CD4-positive, alpha-beta T cell treated with Interleukin-6 for 4 hours (primary cell): Measurements from ENCODE around the gene ATP5PD.
A peak's percentile ranks its signal among the peaks of the same experiment; 100 is the strongest.
"Not testable (repeated sequence)": the region's sequence is repeated elsewhere in the genome, so short reads cannot be mapped to it uniquely, and the experiment has no call there.

Experiments used
- DNase-seq: peaks from one replicate; pipeline ENCODE4 v3.0.0-alpha.2; 2020; ENCODE audit warnings: mixed read lengths

Gene ATP5PD

GRCh38 chr17:75013092-75013559 is 33.6 kb downstream of the ATP5PD start:
- DNase-seq = no peak

- peak; percentile 84 for DNase-seq
Measured at GRCh38 chr17:75012346-75013091, 34.2 kb downstream of the ATP5PD start, which contains the start of gene MRPL58. TSS of gene MRPL58 (plus strand) at chr17:75012670. CDS start at chr17:75012687, 17 bp downstream.

GRCh38 chr17:75012096-75012345 is 34.7 kb downstream of the ATP5PD start:
- no peak for DNase-seq

- DNase-seq = no peak
Measured at GRCh38 chr17:75011401-75012095, 35.2 kb downstream of the ATP5PD start.

- DNase-seq = no peak
Measured at GRCh38 chr17:75010683-75011400, 35.9 kb downstream of the ATP5PD start.

GRCh38 chr17:75009139-75009724 is 37.5 kb downstream of the ATP5PD start:
- DNase-seq = no peak

- no peak for DNase-seq
Measured at GRCh38 chr17:75008373-75008772, 38.4 kb downstream of the ATP5PD start.

GRCh38 chr17:75006653-75007052 is 40.1 kb downstream of the ATP5PD start:
- DNase-seq = no peak

GRCh38 chr17:75006084-75006483 is 40.7 kb downstream of the ATP5PD start:
- DNase-seq = not testable (repeated sequence)

GRCh38 chr17:75005291-75005690 is 41.5 kb downstream of the ATP5PD start:
- no peak for DNase-seq

GRCh38 chr17:75004371-75004770 is 42.4 kb downstream of the ATP5PD start:
- no peak for DNase-seq

GRCh38 chr17:75003957-75004355 is 42.8 kb downstream of the ATP5PD start:
- no peak for DNase-seq

- no peak for DNase-seq
Measured at GRCh38 chr17:75003070-75003956, 43.5 kb downstream of the ATP5PD start.

GRCh38 chr17:75001915-75002843 is 44.6 kb downstream of the ATP5PD start:
- no peak for DNase-seq

- DNase-seq = no peak
Measured at GRCh38 chr17:74999523-74999922, 47.2 kb downstream of the ATP5PD start.

GRCh38 chr17:74998783-74999182 is 48.0 kb downstream of the ATP5PD start:
- no peak for DNase-seq

GRCh38 chr17:74995847-74996246 is 50.9 kb downstream of the ATP5PD start:
- DNase-seq = no peak

GRCh38 chr17:74994440-74994839 is 52.3 kb downstream of the ATP5PD start:
- no peak for DNase-seq

GRCh38 chr17:74992223-74992622 is 54.5 kb downstream of the ATP5PD start:
- no peak for DNase-seq

- no peak for DNase-seq
Measured at GRCh38 chr17:74990581-74991105, 56.1 kb downstream of the ATP5PD start.
